ENCODE measurements around the gene PTPRG. TPM values are rescaled to one million over a fixed set of nuclear protein-coding genes. Genes with fewer than 3 reads are reported as not detected.

Gene PTPRG
- total and polyA plus RNA-seq, 2 of the 13 experiments (the other 11 are each of a cell fraction or from before 2014, with no cell fraction given), result 8.0 to 25.3 TPM

DNA sequence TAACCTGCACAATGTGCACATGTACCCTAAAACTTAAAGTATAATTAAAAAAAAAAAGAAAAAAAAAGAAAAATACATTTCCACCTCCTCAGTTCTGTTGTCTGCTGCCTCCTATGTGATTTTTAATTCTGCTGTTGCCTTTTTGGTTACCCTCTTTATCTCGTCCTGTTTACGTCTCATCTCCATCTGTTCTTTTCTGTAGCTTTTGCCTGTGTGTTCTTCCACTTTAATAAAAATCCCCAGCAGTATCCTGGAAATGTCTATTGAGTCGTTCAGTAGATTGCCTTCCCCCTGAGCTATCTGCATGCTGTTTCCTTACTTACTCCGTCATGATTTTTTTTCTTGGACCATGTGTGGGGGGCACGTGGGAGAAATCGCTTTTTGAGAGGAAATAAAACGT, 509.5 kb downstream of the PTPRG start (continued):
- TF ChIP-seq HOMEZ (CRISPR knock-in tag; IDR thresholded peaks at IDR 0.05; ENCODE audit: low read depth) (no peak), GABPA (IDR thresholded peaks at IDR 0.05; ENCODE audit: low read depth, low read length) (no peak), GABPA (CRISPR knock-in tag; IDR thresholded peaks at IDR 0.05; ENCODE audit: low read depth) (no peak)

GRCh38 chr3:62073038-62073437, 511.7 kb downstream of the PTPRG start:
- DNase-seq (ENCODE audit: low spot score), result no peak
- H3K9ac ChIP-seq (ENCODE audit: insufficient read depth, low read depth, low read length), result no peak overlapping the region
- H3K27me3 ChIP-seq (ENCODE audit: control insufficient read depth in 1 of 2, insufficient read depth in 2 of 2, low read length in 2 of 2), result no peaks in the 10 kb centered on the region
- TF ChIP-seq ZNF17 (CRISPR knock-in tag; IDR thresholded peaks at IDR 0.05) (no peak), ZNF737 (CRISPR knock-in tag; IDR thresholded peaks at IDR 0.05; ENCODE audit: borderline replicate concordance) (no peak), ZNF367 (CRISPR knock-in tag; IDR thresholded peaks at IDR 0.05; ENCODE audit: borderline replicate concordance) (no peak), KAT8 (CRISPR knock-in tag; IDR thresholded peaks at IDR 0.05) (no peak), ARID2 (CRISPR knock-in tag; IDR thresholded peaks at IDR 0.05; ENCODE audit: borderline replicate concordance) (no peak), TMF1 (CRISPR knock-in tag; IDR thresholded peaks at IDR 0.05; ENCODE audit: low read depth) (no peak), TEAD3 (CRISPR knock-in tag; optimal IDR thresholded peaks at IDR 0.05; ENCODE audit: borderline replicate concordance) (no peak), ZNF543 (CRISPR knock-in tag; IDR thresholded peaks at IDR 0.05) (no peak), ERF (CRISPR knock-in tag; IDR thresholded peaks at IDR 0.05) (no peak)
- H3K4me3 ChIP-seq (replicated peaks in 1 of 3; ENCODE audit: insufficient read depth in 1 of 3, low read depth in 2 of 3, low read length in 3 of 3), result no peak overlapping the region
- no peaks in the 10 kb centered on the region for H3K79me2 ChIP-seq (ENCODE audit: insufficient read depth, low read length)
- ChIA-PET CTCF (ENCODE audit: low intra/inter-chr PET ratio, low total read pairs) (no interaction called here), POLR2A (no interaction called here)
- no peaks in the 10 kb centered on the region for H3K36me3 ChIP-seq (replicated peaks in 1 of 2; ENCODE audit: control insufficient read depth in 1 of 2, insufficient read depth in 2 of 2, low read length in 2 of 2)
- H3K9me3 ChIP-seq (ENCODE audit: low read length), result no peaks in the 10 kb centered on the region
- no peak overlapping the region for H3K4me2 ChIP-seq (ENCODE audit: low read depth, low read length)
- no TSS peak for BruUV-seq (replicated peaks)
- 90% methylated on average over 1 of the region's 1 CpG for WGBS (ENCODE audit: low lambda C conversion rate)
- H3K27ac ChIP-seq (ENCODE audit: extremely low read length, insufficient read depth, low read length), result no peak overlapping the region
- in situ Hi-C loops (cut with HindIII; ENCODE audit: extremely low pct_ligation_motif_present, low pct_unique_long_range_greater_than_20kb) (no loop called here), intact Hi-C loops (cut with micrococcal nuclease; ENCODE audit: unreplicated experiment) (no loop called here)
- no peak for FAIRE-seq
- 0 out of 2 replicates have a peak, but pooled peaks cover 6% of the 10 kb centered on the region for H3K4me1 ChIP-seq (ENCODE audit: insufficient read depth, low read length)
- no peak for ATAC-seq
- H2AFZ ChIP-seq (ENCODE audit: low read length), result no peak overlapping the region
- H4K20me1 ChIP-seq (ENCODE audit: insufficient read depth, low read length), result no peaks in the 10 kb centered on the region

Measured in HepG2 (cell line).